H1 (cell line): Measurements from ENCODE around the gene ZBTB20. TPM values are rescaled to one million over a fixed set of nuclear protein-coding genes. Genes with fewer than 3 reads are reported as not detected.

ENCODE experiments used
- CTCF ChIA-PET: fragments of 300-600 bp; sonication (Branson Sonifier 250); formaldehyde crosslinking; loops from one replicate; lab custom pipeline; 2021; ENCODE audit not compliant: partially characterized antibody; lab: Charles Lee
- POLR2A ChIA-PET: fragments of 300-600 bp; sonication (Branson Sonifier 250); formaldehyde crosslinking; loops from one replicate; lab custom pipeline; 2021; ENCODE audit warnings: inconsistent platforms; ENCODE audit not compliant: partially characterized antibody; lab: Charles Lee
- DNase-seq, 2 experiments: peaks; one replicate each; pipeline versions ENCODE4 v3.0.0 to v3.0.0-alpha.2; 2010 to 2022; ENCODE audit warnings: low spot score in 2 of 2, low read depth in 1 of 2, mixed read lengths in 1 of 2
- FAIRE-seq: peaks from 2 replicates; lab custom pipeline; 2011; peaks lifted over from hg19 to GRCh38; lab: Jason Lieb, UNC
- H2AFZ ChIP-seq: 2 replicates; pipeline ENCODE4 v1.8.1; 2012; ENCODE audit warnings: low read length, inconsistent platforms
- H2AK5ac ChIP-seq: 2 replicates; pipeline ENCODE4 v1.6.1; 2013; ENCODE audit warnings: low read depth, low read length
- H2BK120ac ChIP-seq: replicated peaks from 2 replicates; pipeline ENCODE3; 2013; ENCODE audit warnings: low read depth, low read length, inconsistent platforms
- H2BK12ac ChIP-seq: 2 replicates; pipeline ENCODE4 v1.6.1; 2013; ENCODE audit warnings: low read depth, low read length
- H2BK15ac ChIP-seq: 2 replicates; pipeline ENCODE4 v1.6.1; 2013; ENCODE audit warnings: low read length
- H2BK20ac ChIP-seq: 2 replicates; pipeline ENCODE4 v1.6.1; 2013; ENCODE audit warnings: low read length
- H2BK5ac ChIP-seq: 2 replicates; pipeline ENCODE4 v1.6.1; 2013; ENCODE audit warnings: low read depth, low read length
- H3K14ac ChIP-seq: 2 replicates; pipeline ENCODE4 v1.6.1; 2013; ENCODE audit warnings: inconsistent platforms; ENCODE audit not compliant: insufficient read length
- H3K18ac ChIP-seq: 2 replicates; pipeline ENCODE4 v1.6.1; 2013; ENCODE audit warnings: low read length; ENCODE audit errors: extremely low read depth
- H3K23ac ChIP-seq: 2 replicates; pipeline ENCODE4 v1.6.1; 2013; ENCODE audit warnings: inconsistent platforms; ENCODE audit not compliant: insufficient read length
- H3K23me2 ChIP-seq: 2 replicates; pipeline ENCODE4 v1.6.1; 2013; ENCODE audit warnings: low read depth, low read length
- H3K27ac ChIP-seq: 2 replicates; pipeline ENCODE4 v1.6.1; 2011; ENCODE audit warnings: low read depth, low read length, inconsistent platforms
- H3K27me3 ChIP-seq, 4 experiments: replicated peaks in 1 of 4; 1 replicate in 1 of 4; 2 replicates in 3 of 4; pipeline versions ENCODE4 v1.6.1 to v1.8.1; 2011 to 2013; ENCODE audit warnings: low read length in 3 of 4, mild to moderate bottlenecking in 3 of 4, inconsistent platforms in 2 of 4, mixed read lengths in 2 of 4, moderate library complexity in 1 of 4; ENCODE audit not compliant: control insufficient read depth in 3 of 4, insufficient read depth in 3 of 4; ENCODE audit errors: extremely low read depth in 1 of 4
- H3K36me3 ChIP-seq, 4 experiments: 2 replicates each; pipeline versions ENCODE4 v1.6.1 to v1.8.1; 2011 to 2013; ENCODE audit warnings: mild to moderate bottlenecking in 4 of 4, low read length in 3 of 4, moderate library complexity in 2 of 4, control low read depth in 1 of 4, inconsistent platforms in 1 of 4; ENCODE audit not compliant: insufficient read depth in 4 of 4, control insufficient read depth in 2 of 4
- H3K4ac ChIP-seq: replicated peaks from 2 replicates; pipeline ENCODE3; 2013; ENCODE audit warnings: low read length, low read depth, mixed read lengths, inconsistent platforms; ENCODE audit not compliant: insufficient read length
- H3K4me1 ChIP-seq, 4 experiments: replicated peaks in 1 of 4; 1 replicate in 1 of 4; 2 replicates in 3 of 4; pipeline versions ENCODE4 v1.6.1 to v1.8.1; 2011 to 2013; ENCODE audit warnings: low read length in 3 of 4, inconsistent platforms in 2 of 4, mixed read lengths in 1 of 4; ENCODE audit not compliant: insufficient read depth in 4 of 4, control insufficient read depth in 3 of 4
- H3K4me2 ChIP-seq, 2 experiments: 2 replicates each; pipeline versions ENCODE4 v1.6.1 to v1.8.1; 2011 to 2013; ENCODE audit warnings: low read depth in 2 of 2, low read length in 2 of 2, control low read depth in 1 of 2, inconsistent platforms in 1 of 2, mild to moderate bottlenecking in 1 of 2; ENCODE audit not compliant: insufficient read depth in 1 of 2
- H3K4me3 ChIP-seq, 4 experiments: fragments of 200-600, 300-600 bp in 1 of 4; sonication (generic), shearing (Covaris generic), sonication (Bioruptor Twin) in 1 of 4; 2 replicates each; pipeline versions ENCODE4 v1.5.1 to v1.8.1; 2011 to 2016; ENCODE audit warnings: low read length in 4 of 4, low read depth in 3 of 4, control low read depth in 2 of 4, inconsistent platforms in 2 of 4, mild to moderate bottlenecking in 2 of 4, mixed read lengths in 1 of 4, moderate library complexity in 1 of 4; ENCODE audit not compliant: insufficient read depth in 2 of 4; ENCODE audit errors: extremely low read depth in 1 of 4
- H3K56ac ChIP-seq: replicated peaks from 2 replicates; pipeline ENCODE3; 2013; ENCODE audit warnings: low read depth, mild to moderate bottlenecking, mixed read lengths, low read length, inconsistent platforms; ENCODE audit not compliant: insufficient read length
- H3K79me1 ChIP-seq: 2 replicates; pipeline ENCODE4 v1.6.1; 2013; ENCODE audit warnings: low read depth, low read length, control low read depth
- H3K79me2 ChIP-seq, 2 experiments: 2 replicates each; pipeline versions ENCODE4 v1.6.1 to v1.8.1; 2012 to 2013; ENCODE audit warnings: low read length in 2 of 2, mild to moderate bottlenecking in 2 of 2, inconsistent platforms in 1 of 2; ENCODE audit not compliant: insufficient read depth in 2 of 2, control insufficient read depth in 1 of 2
- H3K9ac ChIP-seq, 4 experiments: replicated peaks in 1 of 4; 1 replicate in 1 of 4; 2 replicates in 3 of 4; pipeline versions ENCODE4 v1.6.1 to v1.8.1; 2011 to 2013; ENCODE audit warnings: low read depth in 3 of 4, low read length in 3 of 4, control low read depth in 2 of 4, mild to moderate bottlenecking in 2 of 4, moderate library complexity in 2 of 4, inconsistent platforms in 1 of 4; ENCODE audit errors: extremely low read depth in 1 of 4
- H3K9me3 ChIP-seq, 2 experiments: 2 replicates each; pipeline versions ENCODE4 v1.6.1 to v1.8.1; 2012 to 2013; ENCODE audit warnings: mild to moderate bottlenecking in 2 of 2, moderate library complexity in 2 of 2, control low read depth in 1 of 2, inconsistent platforms in 1 of 2, low read depth in 1 of 2, low read length in 1 of 2, mixed read lengths in 1 of 2; ENCODE audit not compliant: insufficient read depth in 2 of 2
- H4K20me1 ChIP-seq, 2 experiments: replicated peaks in 1 of 2; 2 replicates each; pipeline versions ENCODE3 to v1.8.1; 2011 to 2013; ENCODE audit warnings: inconsistent platforms in 2 of 2, low read length in 2 of 2, mild to moderate bottlenecking in 1 of 2; ENCODE audit not compliant: insufficient read depth in 2 of 2, control insufficient read depth in 1 of 2
- H4K5ac ChIP-seq: 2 replicates; pipeline ENCODE4 v1.6.1; 2013; ENCODE audit warnings: low read length, low read depth, mixed read lengths, inconsistent platforms; ENCODE audit not compliant: insufficient read length
- H4K8ac ChIP-seq: 2 replicates; pipeline ENCODE4 v1.8.0; 2013; ENCODE audit warnings: mild to moderate bottlenecking, moderate library complexity, low read length, inconsistent platforms; ENCODE audit not compliant: insufficient read depth; ENCODE audit errors: extremely low read depth
- H4K91ac ChIP-seq: replicated peaks from 2 replicates; pipeline ENCODE3; 2013; ENCODE audit warnings: low read length, mixed read lengths, inconsistent platforms; ENCODE audit not compliant: insufficient read length
- BCL11A ChIP-seq, 2 experiments: IDR thresholded peaks; one replicate each; pipeline ENCODE4 v1.6.1; 2011; ENCODE audit warnings: low read depth in 2 of 2, low read length in 2 of 2, mild to moderate bottlenecking in 2 of 2
- E2F6 ChIP-seq: IDR thresholded peaks from 2 replicates; pipeline ENCODE4 v1.6.1; 2012; ENCODE audit warnings: inconsistent platforms
- EZH2 ChIP-seq: fragments of 200-600 bp; sonication (generic); IDR thresholded peaks from 2 replicates; pipeline ENCODE4 v1.7.1; 2012; ENCODE audit warnings: low read depth, mild to moderate bottlenecking, moderate library complexity, low read length, inconsistent platforms; ENCODE audit not compliant: severe bottlenecking
- JUND ChIP-seq: IDR thresholded peaks from 2 replicates; pipeline ENCODE4 v1.6.1; 2011; ENCODE audit warnings: mild to moderate bottlenecking, improper control_type of control experiment, low read length
- KDM1A ChIP-seq: fragments of 200-600, 300-600 bp; sonication (generic); IDR thresholded peaks from 2 replicates; pipeline ENCODE4 v1.7.1; 2016; ENCODE audit warnings: mild to moderate bottlenecking, low read length, borderline replicate concordance
- KDM4A ChIP-seq: IDR thresholded peaks from one replicate; pipeline ENCODE4 v1.7.1; 2012; ENCODE audit warnings: low read depth, mild to moderate bottlenecking, moderate library complexity, low read length, inconsistent platforms; ENCODE audit not compliant: severe bottlenecking
- KDM5A ChIP-seq: fragments of 200-600 bp; IDR thresholded peaks from 2 replicates; pipeline ENCODE4 v1.7.1; 2012; ENCODE audit warnings: mild to moderate bottlenecking, low read length, inconsistent platforms, mixed read lengths
- MAFK ChIP-seq: IDR thresholded peaks from 2 replicates; pipeline ENCODE4 v1.6.1; 2012; ENCODE audit warnings: low read depth, mild to moderate bottlenecking, improper control_type of control experiment, low read length
- RFX5 ChIP-seq: IDR thresholded peaks from 2 replicates; pipeline ENCODE4 v1.6.1; 2011; ENCODE audit warnings: low read depth, low read length, improper control_type of control experiment, borderline replicate concordance
- SIRT6 ChIP-seq: IDR thresholded peaks from one replicate; pipeline ENCODE4 v1.7.1; 2012; ENCODE audit warnings: low read length, inconsistent platforms
- SP1 ChIP-seq: IDR thresholded peaks from 2 replicates; pipeline ENCODE4 v1.6.1; 2011; ENCODE audit warnings: low read depth, low read length
- TCF12 ChIP-seq: IDR thresholded peaks from 2 replicates; pipeline ENCODE4 v1.6.1; 2011; ENCODE audit warnings: low read depth, mild to moderate bottlenecking, low read length
- TEAD4 ChIP-seq: IDR thresholded peaks from 2 replicates; pipeline ENCODE4 v1.6.1; 2012; ENCODE audit warnings: low read depth, low read length, inconsistent platforms, mixed read lengths
- WGBS, 2 experiments: shearing (Covaris generic) in 1 of 2; methylation state at CpG; one replicate each; pipeline versions ENCODE4 v1.1.6 to v1.1.7; 2013 to 2015; ENCODE audit warnings: low lambda C conversion rate in 2 of 2, mixed read lengths in 2 of 2, inconsistent platforms in 1 of 2, low coverage in 1 of 2, missing lambda C conversion rate in 1 of 2; ENCODE audit not compliant: insufficient replicate concordance in 2 of 2, insufficient coverage in 1 of 2, insufficient read length in 1 of 2; ENCODE audit errors: extremely low coverage in 1 of 2, missing lambda C conversion rate in 1 of 2; 5-methylcytosine and 5-hydroxymethylcytosine counted together
- polyA plus RNA-seq, 7 experiments: library from polyadenylated mRNA; depleted of rRNA in 3 of 7; stranded (reverse) in 5 of 7; unstranded in 2 of 7; fragments of >200 nt in 5 of 7; fragments of 200-250 nt in 2 of 7; gene quantifications; 1 replicate in 5 of 7; 2 replicates in 1 of 7; 4 replicates in 1 of 7; pipeline versions ENCODE4 v1.2.1 to v1.2.3, GENCODE V29; 2011 to 2013; ENCODE audit warnings: missing spikeins in 2 of 7, mixed read lengths in 2 of 7
- total RNA-seq: library from RNA; stranded (reverse); fragmentation: NEBNext Ultra II Directional; extraction: Animal tissue kit (Norgen Biotek cat#: 25700); gene quantifications from 2 replicates; pipeline ENCODE4 v1.2.1, GENCODE V29; 2021

Gene ZBTB20
- total and polyA plus RNA-seq, 2 of the 8 experiments (the other 6 are each of a cell fraction or from before 2014, with no cell fraction given), result 0.35 to 1.3 TPM

GRCh38 chr3:115082260-115082659 lies 64.8 kb downstream of the ZBTB20 start:
- Histone ChIP-seq H3K27ac (no peak overlapping the region), H3K9ac (no peak overlapping the region), H2BK120ac (no peak overlapping the region), H2BK5ac (no peak overlapping the region), H2BK15ac (no peak overlapping the region), H3K79me2 (no peaks in the 10 kb centered on the region), H3K27me3 (no peaks in the 10 kb centered on the region), H4K5ac (no peak overlapping the region), H3K4me1 (no peaks in the 10 kb centered on the region), H3K4me2 (no peak overlapping the region), H3K23ac (no peak overlapping the region), H3K4me3 (no peak overlapping the region), H3K79me1 (no peaks in the 10 kb centered on the region), H2AFZ (no peak overlapping the region), H3K9me3 (no peaks in the 10 kb centered on the region), H4K8ac (no peak overlapping the region), H3K56ac (no peak overlapping the region), H3K36me3 (no peaks in the 10 kb centered on the region), H4K20me1 (no peaks in the 10 kb centered on the region), H4K91ac (no peak overlapping the region), H2AK5ac (no peak overlapping the region), H3K4ac (no peak overlapping the region), H3K18ac (no peak overlapping the region), H2BK20ac (no peak overlapping the region), H3K23me2 (no peaks in the 10 kb centered on the region), H2BK12ac (no peak overlapping the region), H3K14ac (no peak overlapping the region)
- 92% methylated on average over 6 of the region's 6 CpGs; no CpG with 5 or more reads in 1 of the 2 experiments for WGBS, 2 experiments
- CTCF ChIA-PET, result interaction anchor here (0.7 to 2.1 kb wide), 2 partner anchors 10 to 731 kb away, joined by 3 to 9 read pairs; no protein-coding TSS in a partner anchor
- POLR2A ChIA-PET, result no interaction called here
- no peak for DNase-seq
- FAIRE-seq, result no peak
- TF ChIP-seq E2F6, result no peak
- no peak for TF ChIP-seq KDM1A
- TF ChIP-seq SP1, result no peak
- no peak for TF ChIP-seq BCL11A (IDR thresholded peaks at IDR 0.05; ENCODE audit: low read depth in 2 of 2, low read length in 2 of 2)
- TF ChIP-seq RFX5, result no peak
- no peak for TF ChIP-seq JUND
- TF ChIP-seq KDM5A, result no peak
- TF ChIP-seq TCF12, result no peak
- TF ChIP-seq EZH2, result no peak
- no peak for TF ChIP-seq MAFK
- TF ChIP-seq KDM4A, result no peak
- TF ChIP-seq TEAD4, result no peak
- no peak for TF ChIP-seq SIRT6
